ENCODE results near the gene MPRIP.
"Not testable (repeated sequence)": the region's sequence is repeated elsewhere in the genome, so short reads cannot be mapped to it uniquely, and the experiment has no call there.

MPRIP gene

GRCh38 chr17:17186051-17186450, 143.8 kb downstream of the MPRIP start:
- no peak for DNase-seq (ENCODE audit: low spot score)

- peak; percentile 30 for DNase-seq (ENCODE audit: low spot score)
These were observed 144.6 kb downstream of the MPRIP start for GRCh38 chr17:17186551-17187505.

- no peak for DNase-seq (ENCODE audit: low spot score)
These were observed 146.3 kb downstream of the MPRIP start for GRCh38 chr17:17188586-17188985.

- DNase-seq (ENCODE audit: low spot score), result no peak
These were observed 147.3 kb downstream of the MPRIP start for GRCh38 chr17:17189559-17189958.

- DNase-seq (ENCODE audit: low spot score), result no peak
These were observed 147.9 kb downstream of the MPRIP start for GRCh38 chr17:17190188-17190587.

GRCh38 chr17:17191346-17191792, 149.1 kb downstream of the MPRIP start:
- peak; percentile 90 for DNase-seq (ENCODE audit: low spot score)

GRCh38 chr17:17191961-17192381, 149.7 kb downstream of the MPRIP start:
- no peak for DNase-seq (ENCODE audit: low spot score)

- DNase-seq (ENCODE audit: low spot score), result not testable (repeated sequence)
These were observed 153.2 kb downstream of the MPRIP start for GRCh38 chr17:17195466-17195865.

GRCh38 chr17:17196776-17197175, 154.5 kb downstream of the MPRIP start:
- DNase-seq (ENCODE audit: low spot score), result no peak

GRCh38 chr17:17198281-17198680, 156.0 kb downstream of the MPRIP start:
- DNase-seq (ENCODE audit: low spot score), result no peak

- DNase-seq (ENCODE audit: low spot score), result no peak
These were observed 158.1 kb downstream of the MPRIP start for GRCh38 chr17:17200311-17200710.

- no peak for DNase-seq (ENCODE audit: low spot score)
These were observed 158.6 kb downstream of the MPRIP start for GRCh38 chr17:17200831-17201230.

GRCh38 chr17:17201271-17201670, 159.0 kb downstream of the MPRIP start:
- DNase-seq (ENCODE audit: low spot score), result no peak

GRCh38 chr17:17201907-17202306, 159.7 kb downstream of the MPRIP start:
- no peak for DNase-seq (ENCODE audit: low spot score)

- DNase-seq (ENCODE audit: low spot score), result no peak
These were observed 161.0 kb downstream of the MPRIP start for GRCh38 chr17:17203173-17203730.

GRCh38 chr17:17204041-17204591, 161.9 kb downstream of the MPRIP start:
- DNase-seq (ENCODE audit: low spot score), result no peak

GRCh38 chr17:17204635-17205231, 162.5 kb downstream of the MPRIP start:
- DNase-seq (ENCODE audit: low spot score), result no peak

GRCh38 chr17:17205368-17206123, 163.3 kb downstream of the MPRIP start:
- peak; percentile 75 for DNase-seq (ENCODE audit: low spot score)

GRCh38 chr17:17206124-17206912, 164.1 kb downstream of the MPRIP start, which contains the start of gene PLD6:
Gene PLD6, minus strand, starts transcription at chr17:17206333. Its CDS starts 47 bp downstream, at chr17:17206286.
- peak; percentile 75 for DNase-seq (ENCODE audit: low spot score)

GRCh38 chr17:17206913-17207335, 164.7 kb downstream of the MPRIP start:
- no peak for DNase-seq (ENCODE audit: low spot score)

GRCh38 chr17:17207998-17208397, 165.7 kb downstream of the MPRIP start:
- no peak for DNase-seq (ENCODE audit: low spot score)
